Embryonic facial prominence (tissue), 1 donor: ENCODE data around the gene ZNF135.

Experiments
- DNase-seq: peaks from one replicate; pipeline ENCODE4 v3.0.0-alpha.2; 2016; ENCODE audit errors: extremely low spot score

The ZNF135 gene

DNA sequence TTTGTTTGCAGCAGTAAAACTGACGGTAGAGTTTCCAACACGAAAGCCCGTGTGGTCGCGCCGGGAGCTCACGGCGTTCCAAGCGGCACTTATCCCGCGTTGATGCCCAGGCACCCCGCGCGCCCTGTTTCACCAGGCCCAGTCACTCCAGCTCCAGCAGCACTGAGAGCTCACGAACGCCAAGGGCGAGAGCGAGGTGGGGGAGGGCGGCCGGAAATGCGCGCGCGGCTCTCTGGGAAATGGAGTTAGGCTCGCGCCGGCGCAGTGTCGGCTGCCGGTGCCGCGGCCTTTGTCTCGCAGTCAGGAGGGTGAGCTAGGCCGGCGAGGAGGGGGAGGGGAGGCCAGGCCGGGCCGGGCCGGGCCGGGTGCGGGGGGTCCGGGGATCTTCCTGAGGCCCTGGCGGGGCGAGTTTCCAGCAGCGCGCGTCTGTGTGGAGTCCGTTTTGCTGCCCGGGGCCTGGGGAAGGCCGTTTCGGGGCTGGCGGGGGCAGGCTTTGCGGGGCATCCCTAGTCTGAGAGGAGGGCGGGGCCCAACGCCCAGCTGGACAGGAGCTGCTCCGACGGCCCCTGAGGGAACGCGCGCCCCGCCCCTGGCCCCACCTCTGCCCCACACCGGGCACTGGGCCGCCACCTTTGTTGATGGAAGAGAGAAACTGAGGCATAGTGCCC lies at the start of gene ZNF135:
ZNF135 (plus strand) TSS at position 280 of the 668 bp plus-strand sequence. CDS start 721 bp downstream, outside the sequence.
- peak; percentile 87 for DNase-seq

DNA sequence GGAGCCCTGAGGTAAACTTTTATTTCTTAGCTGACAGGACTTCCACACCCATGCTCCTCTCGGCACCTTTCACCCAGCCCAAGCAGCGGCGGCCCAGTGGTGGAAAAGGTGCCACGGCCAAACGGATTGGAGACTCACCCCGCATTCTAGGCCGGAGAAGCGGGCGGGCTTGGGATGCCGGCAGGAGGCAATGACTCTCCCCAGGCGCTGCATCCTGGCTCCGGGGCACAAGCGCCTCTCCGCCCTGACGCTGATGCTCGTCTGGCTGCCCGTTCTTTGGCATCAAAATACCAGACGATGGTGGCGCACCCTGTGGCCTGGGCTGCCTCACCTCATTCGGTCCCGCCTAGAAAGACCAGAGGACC lies 49.8 kb upstream of the ZNF135 start:
- no peak for DNase-seq

DNA sequence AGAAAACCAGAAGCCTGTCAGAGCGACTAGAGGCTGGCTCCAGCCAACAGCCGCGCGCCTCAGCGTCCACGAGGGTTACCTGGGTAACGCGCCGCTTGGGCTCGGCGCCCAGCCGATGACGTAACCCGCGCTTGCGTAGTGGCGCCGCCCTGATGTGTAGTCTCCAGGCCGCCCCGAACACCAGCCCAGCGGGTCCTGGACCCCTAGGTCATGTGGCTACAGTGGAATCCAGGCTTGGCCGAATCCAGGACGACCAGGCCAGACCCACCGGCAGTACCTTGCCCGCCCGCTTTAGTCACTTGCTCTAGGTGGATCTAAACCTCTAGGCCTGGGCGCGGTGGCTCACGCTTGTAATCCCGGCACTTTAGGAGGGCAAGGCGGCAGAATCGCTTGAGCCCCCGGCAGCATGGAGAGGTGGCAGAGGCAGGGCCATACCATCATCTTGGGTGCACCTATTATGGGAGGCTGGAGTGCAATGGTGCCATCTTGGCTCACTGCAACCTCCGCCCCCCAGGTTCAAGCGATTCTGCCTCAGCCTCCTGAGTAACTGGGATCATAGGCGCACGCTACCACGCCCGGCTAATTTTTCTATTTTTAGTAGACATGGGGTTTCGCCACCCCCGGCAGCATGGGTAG lies 49.3 kb upstream of the ZNF135 start:
- peak; percentile 88 for DNase-seq

DNA sequence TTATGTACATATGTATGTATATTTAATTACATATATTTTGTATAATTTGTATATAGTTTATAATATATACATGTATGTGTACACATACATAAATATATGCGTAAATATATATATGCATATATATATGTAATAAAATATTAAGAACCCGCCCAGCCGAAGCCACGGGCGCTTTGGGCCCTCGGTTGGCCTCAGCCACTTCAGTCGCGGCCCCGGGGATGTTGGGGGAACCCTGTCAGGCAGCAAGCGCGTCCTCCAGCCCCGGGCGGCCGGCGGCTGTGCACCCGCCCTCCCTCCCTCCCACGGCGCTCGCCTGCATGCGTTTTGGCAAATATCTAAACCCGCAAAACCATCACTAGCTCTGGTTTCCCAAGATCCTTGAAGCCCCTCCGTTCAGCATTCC lies 48.6 kb upstream of the ZNF135 start:
- DNase-seq: no peak

DNA sequence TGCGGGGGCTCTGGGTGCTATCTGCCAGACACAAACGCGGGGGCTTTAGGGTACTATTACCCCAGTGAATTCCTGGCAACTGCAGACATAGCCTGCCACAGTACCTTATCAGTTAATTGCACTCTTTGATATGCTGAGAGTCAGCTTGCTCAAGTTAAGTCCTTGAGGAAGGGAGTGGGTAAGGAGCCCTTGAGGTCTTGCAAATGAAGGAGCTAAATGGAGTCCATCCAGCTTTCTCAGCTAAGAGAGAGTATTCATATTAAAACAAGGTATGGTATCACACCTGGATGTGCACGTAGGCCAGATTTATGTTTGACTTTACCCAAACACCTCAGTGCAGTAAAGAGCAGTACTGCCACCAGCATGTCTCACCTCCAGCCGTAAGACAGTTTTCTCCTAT lies 44.9 kb upstream of the ZNF135 start:
- no peak for DNase-seq

DNA sequence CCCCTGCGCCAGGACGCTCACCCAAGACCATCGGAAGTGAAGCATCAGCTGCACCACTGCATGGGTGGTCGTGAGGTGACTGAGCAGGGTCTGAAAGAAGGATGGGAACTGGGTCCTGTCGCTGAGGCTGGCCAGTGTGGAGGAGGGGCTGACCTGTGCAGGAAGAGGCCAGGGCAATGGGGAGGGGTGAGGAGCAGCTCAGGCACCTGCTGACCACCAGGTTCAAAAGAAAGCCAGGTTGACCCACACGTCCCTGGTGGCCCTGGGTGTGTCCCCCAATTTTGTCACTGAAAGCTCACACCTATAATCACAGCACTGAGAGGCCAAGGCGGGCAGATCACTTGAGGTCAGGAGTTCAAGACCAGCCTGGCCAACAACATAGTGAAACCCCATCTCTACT lies 39.0 kb upstream of the ZNF135 start:
- DNase-seq: no peak

DNA sequence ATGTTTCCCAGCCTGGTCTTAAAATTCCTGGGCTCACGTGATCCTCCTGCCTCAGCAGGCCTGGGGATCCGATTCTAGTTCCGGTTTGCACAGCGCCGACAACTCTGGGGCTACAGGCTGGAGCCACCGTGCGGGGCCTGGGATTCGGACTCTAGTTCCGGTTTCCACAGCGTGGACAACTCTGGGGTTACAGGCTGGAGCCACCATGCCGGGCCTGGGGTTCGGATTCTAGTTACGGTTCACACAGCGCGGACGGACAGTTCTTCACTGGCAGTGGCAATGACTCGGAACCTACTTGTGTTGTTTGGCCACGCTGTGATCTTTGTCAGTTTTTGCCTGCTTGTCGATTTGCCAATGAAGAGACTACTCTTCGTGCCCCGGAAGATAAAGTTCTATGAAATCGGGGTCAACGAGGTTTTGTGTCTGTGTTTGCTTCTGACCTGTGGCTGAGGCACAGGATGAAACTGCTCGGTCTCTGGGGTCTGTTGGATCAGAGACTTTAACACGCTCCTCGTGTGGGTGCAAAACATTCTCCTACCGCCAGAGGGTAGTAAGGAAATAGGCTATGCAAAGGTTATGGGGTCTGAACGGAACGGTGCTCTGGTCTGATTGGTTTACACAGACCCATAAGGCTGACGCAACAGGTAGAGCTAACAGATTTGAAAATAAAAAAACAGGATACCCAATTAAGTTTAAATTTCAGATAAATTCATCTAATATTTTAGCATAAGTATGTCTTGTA lies 37.4 kb upstream of the ZNF135 start:
- peak; percentile 47 for DNase-seq

DNA sequence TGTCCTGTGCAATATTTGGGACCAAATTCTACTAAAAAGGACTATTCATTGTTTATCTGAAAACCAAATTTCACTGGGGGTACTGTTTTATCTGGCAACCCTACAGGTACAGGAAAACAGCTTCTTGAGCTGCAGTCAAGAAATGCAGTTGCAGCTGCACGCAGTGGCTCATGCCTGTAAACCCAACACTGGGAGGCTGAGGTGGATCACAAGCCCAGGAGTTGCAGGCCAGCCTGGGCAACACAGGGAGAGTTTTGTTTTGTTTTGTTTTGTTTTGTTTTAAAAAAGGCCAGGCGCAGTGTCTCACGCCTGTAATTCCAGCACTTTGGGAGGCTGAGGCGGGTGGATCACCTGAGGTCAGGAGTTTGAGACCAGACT lies 36.8 kb upstream of the ZNF135 start:
- no peak for DNase-seq

DNA sequence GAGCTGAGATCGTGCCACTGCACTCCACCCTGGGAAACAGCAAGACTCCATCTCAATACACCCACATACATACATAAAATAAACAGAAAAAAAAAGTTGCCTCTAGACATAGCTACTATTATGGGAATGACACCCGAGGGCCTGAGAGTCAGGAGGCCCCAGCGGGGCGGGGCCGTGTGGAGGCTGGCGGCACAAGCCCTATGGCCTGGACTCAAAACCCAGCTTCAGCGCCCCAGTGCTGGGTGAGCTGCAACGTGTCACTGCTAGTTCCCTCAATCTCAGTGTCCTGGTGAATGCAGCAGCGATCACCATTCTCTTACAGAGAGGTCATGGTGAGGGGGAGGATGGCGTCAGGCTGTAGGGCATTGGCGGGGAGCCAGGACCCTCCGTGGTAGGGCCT lies 34.4 kb upstream of the ZNF135 start:
- no peak for DNase-seq

DNA sequence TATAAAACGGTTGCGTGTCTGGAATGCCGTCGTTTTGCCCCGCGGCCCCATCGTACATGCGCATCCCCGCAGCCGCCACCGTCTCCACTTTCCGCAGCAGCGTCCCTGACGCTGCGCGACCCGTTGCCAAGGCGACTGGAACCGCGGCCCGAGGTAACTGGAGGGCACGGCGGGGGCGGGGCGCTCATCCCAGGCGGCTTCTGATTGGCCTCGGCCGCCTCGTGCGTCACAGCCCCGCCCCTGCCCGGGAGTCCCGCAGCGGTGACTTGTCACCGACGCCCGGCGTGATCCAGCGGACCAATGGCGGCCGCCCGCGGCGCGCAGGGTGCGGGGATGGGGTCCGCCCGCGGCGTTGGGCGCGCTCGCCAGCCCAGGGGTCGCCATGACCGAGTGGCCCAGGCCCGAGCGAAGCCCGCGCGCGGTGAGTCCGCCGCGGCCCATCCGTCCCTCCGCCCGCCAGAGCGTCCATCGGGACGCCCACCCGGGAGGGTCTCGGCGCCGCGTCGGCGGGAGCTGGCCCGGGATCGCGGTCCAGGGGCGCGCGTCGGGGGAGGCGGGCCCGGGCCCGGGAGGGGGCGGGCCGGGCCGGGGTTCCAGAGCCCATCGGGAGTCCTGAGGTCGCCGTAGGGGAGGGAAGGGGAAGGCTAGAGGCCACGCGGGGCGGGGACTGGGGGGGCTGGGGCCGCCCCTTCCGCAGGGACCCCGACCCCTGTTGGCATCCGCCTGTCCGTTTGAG lies 25.2 kb upstream of the ZNF135 start, which contains the start of gene ZSCAN1:
ZSCAN1 (plus strand) TSS at position 285 of the 736 bp plus-strand sequence. CDS start 3,812 bp downstream, outside the sequence.
- DNase-seq: peak; percentile 91

DNA sequence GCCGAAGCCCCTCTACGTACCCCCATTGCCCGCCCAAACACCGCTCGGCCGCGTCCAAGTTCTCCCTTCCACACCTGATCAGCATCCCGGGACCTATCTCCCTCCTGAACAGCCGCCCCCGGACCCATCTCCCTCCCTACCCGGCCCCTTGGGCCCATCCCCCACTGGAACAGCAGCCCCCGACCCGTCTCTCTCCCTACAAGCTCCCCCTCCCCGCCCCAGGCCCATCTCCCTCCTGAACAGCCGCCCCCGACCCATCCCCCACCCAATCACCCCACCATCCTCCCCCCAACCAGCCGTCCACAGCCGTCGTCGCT lies 24.6 kb upstream of the ZNF135 start:
- no peak for DNase-seq

DNA sequence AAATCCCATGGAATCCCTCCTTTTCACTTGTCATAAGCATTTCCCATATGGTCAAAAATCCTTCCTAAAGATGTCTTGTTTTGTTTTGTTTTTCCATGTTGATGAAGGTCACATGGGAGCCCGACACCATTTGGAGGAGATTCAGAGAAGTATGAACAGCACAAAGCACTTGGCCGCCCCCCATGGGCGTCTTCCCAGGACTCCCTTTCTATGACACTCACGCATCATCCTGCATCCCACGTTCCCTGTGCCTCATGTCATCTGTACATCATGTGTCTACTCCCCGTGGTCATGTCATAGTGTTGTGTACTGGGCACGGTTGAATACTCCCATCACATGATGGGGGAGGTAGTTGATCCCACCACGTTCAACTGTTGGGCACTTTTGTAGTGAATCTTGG lies 23.2 kb upstream of the ZNF135 start:
- DNase-seq: no peak

DNA sequence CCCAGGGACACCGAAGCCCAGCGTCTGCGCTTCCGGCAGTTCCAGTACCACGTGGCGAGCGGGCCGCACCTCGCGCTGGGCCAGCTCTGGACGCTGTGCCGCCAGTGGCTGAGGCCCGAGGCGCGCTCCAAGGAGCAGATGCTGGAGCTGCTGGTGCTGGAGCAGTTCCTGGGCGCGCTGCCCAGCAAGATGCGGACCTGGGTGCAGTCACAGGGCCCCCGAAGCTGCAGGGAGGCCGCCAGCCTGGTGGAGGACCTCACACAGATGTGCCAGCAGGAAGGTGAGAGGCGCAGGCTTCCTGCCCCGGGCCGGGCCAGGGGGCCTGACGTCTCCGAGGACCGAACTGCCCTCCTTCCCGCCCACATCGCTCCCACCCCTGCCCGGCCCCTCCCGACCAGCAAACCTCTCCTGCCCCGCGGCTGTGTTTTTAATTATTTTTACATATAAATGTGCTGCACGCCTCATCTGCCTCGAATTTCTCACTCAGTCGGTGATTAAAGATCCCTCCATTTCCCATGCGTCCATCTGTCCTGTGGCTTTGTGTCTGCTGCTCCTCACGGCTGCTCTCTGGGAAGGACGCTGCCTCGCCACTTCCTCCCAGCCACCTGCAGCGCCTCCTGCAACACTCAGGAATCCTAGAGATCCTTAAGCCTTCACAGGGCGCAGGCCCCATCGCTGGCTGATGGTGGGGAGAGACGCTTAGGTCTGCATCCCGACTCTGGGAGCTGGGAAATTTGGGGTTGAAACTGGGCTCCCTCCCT lies 21.0 kb upstream of the ZNF135 start:
- no peak for DNase-seq

DNA sequence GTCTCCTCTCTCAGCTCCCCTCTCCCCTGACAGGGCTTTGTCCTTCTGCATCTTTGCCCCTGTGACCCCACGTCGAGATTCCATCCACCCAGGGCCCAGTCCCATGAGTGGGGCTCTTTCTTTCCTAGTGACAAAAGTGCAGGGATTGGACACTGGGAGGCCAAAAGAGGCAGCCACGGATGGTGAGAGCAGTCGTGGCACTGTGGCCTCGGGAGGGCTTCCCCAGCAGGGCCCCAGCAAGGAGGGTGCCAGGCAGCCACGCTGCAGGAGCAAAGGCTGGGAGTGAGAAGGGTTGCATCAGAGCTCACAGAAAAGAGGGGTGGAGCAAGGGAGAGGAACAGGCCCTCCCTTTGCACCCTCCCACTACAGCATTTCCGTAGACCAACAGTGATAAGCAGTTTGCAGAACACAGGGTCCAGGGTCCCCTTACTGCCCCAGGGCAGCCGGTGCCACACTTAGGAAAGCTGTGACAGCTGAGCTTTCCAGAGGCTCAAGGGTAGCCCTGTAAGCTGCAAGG lies 20.3 kb upstream of the ZNF135 start:
- no peak for DNase-seq

DNA sequence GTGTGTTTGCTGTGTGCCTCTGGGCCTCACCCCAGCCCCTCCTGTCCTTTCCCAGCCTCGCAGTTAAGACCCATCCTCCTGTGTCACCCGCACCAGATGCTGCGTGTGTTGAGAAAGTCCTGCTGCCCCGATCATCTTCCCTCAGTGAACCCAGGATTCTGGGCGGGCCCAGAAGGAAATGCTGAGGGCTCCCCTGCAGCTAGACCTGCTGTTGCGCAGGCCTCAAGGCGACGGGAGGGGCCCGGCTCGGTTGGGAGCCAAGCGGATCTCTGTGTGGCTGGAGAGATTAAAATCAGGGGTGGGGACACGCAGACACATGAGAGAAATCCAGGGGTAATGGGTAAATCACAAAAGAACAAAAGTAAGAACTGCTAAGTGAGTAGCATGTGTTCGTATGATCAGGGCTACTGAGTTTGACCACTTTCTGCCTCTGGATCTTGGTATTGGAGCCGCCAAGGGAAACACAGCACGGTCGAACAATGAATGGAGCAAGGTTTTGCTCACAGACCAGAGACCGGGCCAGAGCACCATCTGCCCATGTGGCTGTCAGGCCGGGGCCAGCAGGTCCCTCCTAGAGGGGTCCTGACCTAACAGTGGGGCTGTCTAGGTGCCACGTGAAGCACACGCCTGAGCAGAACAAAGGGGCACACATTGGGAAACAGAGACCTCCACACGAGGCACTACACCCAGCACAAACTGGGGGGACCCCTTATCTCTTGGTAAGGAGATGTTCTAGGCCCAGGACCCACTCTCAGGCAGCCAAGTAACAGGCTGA lies 18.1 kb upstream of the ZNF135 start:
- DNase-seq: no peak

DNA sequence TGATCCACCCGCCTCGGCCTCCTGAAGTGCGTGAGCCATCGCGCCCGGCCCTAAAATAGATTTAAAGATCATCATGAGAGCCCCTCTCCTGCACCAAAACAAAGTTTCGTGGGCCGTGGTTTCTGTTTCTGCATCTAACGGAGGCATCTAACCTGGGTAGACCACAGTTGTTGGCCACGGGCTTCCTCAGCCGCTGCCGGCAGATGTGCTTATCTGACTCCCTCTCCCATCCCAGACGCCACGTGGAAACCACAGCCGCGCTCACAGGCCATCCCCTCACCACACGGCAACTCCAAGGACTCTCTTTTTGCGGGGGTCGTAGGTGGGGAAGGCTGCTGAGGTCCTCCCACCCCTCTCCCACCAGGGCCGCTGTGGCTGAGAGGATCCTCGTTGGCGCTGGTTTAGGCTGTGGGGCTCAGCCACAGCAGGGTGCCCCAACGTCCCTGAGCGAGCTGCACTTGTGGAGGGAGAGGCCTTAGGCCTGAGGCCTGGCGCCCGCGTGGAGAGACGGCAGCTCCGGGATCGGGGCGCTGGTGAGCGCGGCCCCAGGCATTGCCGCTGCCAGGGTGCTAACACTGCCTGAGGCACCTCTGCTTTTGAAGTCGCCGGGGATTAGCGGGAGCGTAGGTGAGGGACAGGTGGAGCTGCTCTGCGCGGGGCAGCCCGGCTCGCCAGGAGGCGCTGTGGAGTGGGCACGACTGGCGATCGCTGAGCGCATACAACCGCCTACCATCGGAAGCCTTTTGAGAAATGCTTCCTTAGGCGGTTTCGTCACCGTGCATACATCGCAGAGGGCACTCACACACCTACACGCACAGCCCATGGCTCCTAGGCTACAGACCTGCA lies 16.4 kb upstream of the ZNF135 start:
- DNase-seq: no peak

DNA sequence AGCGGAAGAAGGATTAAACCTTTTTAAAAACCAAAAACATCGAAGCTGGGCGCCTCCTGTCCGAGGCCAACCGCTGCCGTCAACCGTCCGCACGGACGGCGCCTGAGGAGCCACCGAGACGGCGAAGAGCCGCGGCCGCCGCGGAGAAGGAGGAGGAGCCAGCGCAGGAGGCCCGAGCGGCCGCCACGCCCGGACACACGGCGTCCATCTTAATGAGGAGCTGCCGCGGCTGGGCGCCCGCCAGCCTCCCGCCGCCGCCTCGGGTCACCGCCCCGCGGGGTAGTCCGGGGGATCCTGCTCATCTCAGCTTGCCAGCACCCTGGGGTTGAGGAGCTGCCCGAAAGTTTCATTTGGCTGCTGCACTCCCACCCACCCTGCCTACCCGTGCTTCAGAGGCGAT lies 14.7 kb upstream of the ZNF135 start:
- no peak for DNase-seq

DNA sequence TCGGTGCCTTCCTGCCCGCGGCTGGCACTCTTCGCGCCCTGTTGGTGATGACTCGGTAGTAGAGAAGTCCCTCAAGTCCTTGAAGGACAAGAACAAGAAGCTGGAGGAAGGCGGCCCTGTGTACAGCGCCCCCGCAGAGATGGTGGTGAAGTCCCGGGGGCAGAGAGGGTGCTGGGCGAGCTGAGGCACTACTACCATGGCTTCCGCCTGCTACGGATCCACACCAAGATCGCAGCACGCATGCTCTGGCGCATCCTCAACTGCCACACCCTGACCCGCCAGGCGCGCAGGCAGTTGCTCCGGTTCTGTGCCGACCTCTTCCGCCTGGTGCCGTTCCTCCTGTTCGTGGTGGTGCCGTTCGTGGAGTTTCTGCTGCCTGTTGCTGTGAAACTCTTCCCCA lies 14.2 kb upstream of the ZNF135 start:
- no peak for DNase-seq

DNA sequence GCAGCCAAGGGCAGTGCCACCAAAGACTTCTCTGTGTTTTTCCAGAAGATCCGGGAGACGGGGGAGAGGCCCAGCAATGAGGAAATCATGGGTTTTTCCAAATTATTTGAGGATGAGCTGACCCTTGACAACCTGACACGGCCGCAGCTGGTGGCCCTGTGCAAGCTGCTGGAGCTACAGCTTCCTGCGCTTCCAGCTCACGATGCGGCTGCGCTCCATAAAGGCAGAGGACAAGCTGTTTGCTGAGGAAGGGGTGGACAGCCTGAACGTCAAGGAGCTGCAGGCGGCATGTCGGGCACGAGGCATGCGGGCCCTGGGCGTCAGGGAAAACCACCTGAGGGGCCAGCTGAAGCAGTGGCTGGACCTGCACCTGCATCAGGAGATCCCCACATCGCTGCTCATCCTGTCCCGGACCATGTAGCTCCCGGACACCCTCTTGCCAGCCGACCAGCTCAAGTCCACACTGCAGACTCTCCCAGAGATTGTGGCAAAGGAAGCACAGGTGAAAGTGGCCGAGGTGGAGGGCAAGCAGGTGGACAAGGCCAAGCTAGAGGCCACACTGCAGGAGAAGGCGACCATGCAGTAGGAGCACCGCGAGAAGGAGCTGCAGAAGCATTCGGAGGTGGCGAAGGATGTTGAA lies 13.6 kb upstream of the ZNF135 start:
- DNase-seq: no peak
